ENCODE results near the gene ANKRD55.

ANKRD55 gene

DNA sequence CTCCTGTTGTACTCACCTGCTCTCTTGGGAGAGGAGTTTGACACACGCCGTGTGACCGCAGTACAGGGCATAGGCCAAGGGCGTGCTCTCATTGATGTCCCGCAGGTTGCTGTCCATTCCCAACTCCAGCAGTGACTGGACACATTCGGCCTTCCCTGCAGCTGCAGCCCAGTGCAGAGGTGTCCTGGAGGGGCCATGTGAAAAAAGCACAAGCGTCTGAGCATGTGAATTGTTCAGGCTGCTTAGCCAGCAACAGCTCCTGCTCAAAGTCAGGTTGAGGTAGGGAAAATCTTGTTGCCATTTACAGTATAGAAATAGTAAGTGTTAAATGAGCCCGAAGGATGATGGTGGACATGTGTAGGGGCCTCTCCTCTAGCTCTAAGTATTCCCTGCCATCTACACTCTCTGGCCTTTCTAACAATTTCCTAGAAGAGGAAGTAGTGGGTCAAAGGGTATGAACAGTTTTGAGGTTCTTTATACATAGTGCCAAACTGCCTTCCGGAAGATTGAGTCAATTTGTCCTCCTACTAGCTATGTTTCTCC, 116.5 kb downstream of the ANKRD55 start:
- no peak overlapping the region for H3K4me3 ChIP-seq (ENCODE audit: low read depth, low read length)
- no peak for DNase-seq (ENCODE audit: low read depth)
- in situ Hi-C loops (cut with HindIII; ENCODE audit: low sequenced_read_pairs), result no loop called here
- TF ChIP-seq, protein P1, sequence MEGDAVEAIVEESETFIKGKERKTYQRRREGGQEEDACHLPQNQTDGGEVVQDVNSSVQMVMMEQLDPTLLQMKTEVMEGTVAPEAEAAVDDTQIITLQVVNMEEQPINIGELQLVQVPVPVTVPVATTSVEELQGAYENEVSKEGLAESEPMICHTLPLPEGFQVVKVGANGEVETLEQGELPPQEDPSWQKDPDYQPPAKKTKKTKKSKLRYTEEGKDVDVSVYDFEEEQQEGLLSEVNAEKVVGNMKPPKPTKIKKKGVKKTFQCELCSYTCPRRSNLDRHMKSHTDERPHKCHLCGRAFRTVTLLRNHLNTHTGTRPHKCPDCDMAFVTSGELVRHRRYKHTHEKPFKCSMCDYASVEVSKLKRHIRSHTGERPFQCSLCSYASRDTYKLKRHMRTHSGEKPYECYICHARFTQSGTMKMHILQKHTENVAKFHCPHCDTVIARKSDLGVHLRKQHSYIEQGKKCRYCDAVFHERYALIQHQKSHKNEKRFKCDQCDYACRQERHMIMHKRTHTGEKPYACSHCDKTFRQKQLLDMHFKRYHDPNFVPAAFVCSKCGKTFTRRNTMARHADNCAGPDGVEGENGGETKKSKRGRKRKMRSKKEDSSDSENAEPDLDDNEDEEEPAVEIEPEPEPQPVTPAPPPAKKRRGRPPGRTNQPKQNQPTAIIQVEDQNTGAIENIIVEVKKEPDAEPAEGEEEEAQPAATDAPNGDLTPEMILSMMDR (IDR thresholded peaks at IDR 0.05; ENCODE audit: low read depth, low read length, missing control alignments), result no peak

DNA sequence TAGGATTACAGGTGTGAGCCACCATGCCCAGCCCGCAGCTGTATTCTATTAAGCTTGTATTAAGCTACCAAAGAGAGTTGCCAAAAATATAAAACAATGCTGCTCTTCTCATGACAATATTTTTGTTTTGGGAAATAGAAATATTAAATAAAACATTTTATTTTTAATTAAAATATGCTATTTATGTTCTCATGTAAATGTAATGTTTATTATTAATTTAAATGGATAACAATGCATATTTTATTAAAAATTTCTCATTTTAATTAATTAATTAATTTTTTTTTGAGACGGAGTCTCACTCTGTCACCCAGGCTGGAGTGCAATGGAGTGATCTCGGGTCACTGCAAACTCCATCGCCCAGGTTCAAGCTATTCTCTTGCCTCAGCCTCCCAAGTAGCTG, 117.5 kb downstream of the ANKRD55 start:
- TF ChIP-seq, protein P1 (IDR thresholded peaks at IDR 0.05; ENCODE audit: low read depth, low read length, missing control alignments), result no peak
- in situ Hi-C loops (cut with HindIII; ENCODE audit: low sequenced_read_pairs), result no loop called here

GRCh38 chr5:56112526-56113121, 120.5 kb downstream of the ANKRD55 start:
- DNase-seq (ENCODE audit: low read depth), result no peak
- TF ChIP-seq, protein P1 (IDR thresholded peaks at IDR 0.05; ENCODE audit: low read depth, low read length, missing control alignments), result no peak
- in situ Hi-C loops (cut with HindIII; ENCODE audit: low sequenced_read_pairs), result no loop called here

More for the DNA sequence above, 117.5 kb downstream of the ANKRD55 start:
- DNase-seq (ENCODE audit: low read depth), result no peak
- no peak overlapping the region for H3K4me3 ChIP-seq (ENCODE audit: low read depth, low read length)

DNA sequence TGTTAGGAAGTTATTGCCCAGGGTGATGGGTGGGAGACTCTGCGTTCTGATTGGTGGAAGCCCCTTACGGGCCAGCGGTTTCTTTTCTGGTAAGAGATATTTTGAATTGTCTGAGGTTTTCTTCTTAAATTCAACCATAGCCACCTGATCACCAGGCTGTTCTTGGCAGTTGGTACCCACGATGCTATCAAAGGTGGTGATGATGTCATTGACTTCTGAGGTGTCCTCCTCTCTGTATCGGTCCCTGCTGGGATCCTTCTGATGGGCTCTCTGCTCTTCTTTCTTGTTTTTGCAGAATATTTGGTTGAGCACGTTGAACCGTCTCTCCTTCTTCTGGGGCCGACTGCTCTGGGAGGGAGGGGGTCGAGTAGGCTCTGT, 121.7 kb downstream of the ANKRD55 start:
- in situ Hi-C loops (cut with HindIII; ENCODE audit: low sequenced_read_pairs), result no loop called here
- TF ChIP-seq, protein P1 (IDR thresholded peaks at IDR 0.05; ENCODE audit: low read depth, low read length, missing control alignments), result no peak
- DNase-seq (ENCODE audit: low read depth), result no peak
- no peak overlapping the region for H3K4me3 ChIP-seq (ENCODE audit: low read depth, low read length)

More at GRCh38 chr5:56112526-56113121, 120.5 kb downstream of the ANKRD55 start:
- no peak overlapping the region for H3K4me3 ChIP-seq (ENCODE audit: low read depth, low read length)

- TF ChIP-seq, protein P1 (IDR thresholded peaks at IDR 0.05; ENCODE audit: low read depth, low read length, missing control alignments), result no peak
- H3K4me3 ChIP-seq (ENCODE audit: low read depth, low read length), result no peak overlapping the region
- DNase-seq (ENCODE audit: low read depth), result no peak
- in situ Hi-C loops (cut with HindIII; ENCODE audit: low sequenced_read_pairs), result no loop called here
Measured at GRCh38 chr5:56110646-56111403, 122.3 kb downstream of the ANKRD55 start.

DNA sequence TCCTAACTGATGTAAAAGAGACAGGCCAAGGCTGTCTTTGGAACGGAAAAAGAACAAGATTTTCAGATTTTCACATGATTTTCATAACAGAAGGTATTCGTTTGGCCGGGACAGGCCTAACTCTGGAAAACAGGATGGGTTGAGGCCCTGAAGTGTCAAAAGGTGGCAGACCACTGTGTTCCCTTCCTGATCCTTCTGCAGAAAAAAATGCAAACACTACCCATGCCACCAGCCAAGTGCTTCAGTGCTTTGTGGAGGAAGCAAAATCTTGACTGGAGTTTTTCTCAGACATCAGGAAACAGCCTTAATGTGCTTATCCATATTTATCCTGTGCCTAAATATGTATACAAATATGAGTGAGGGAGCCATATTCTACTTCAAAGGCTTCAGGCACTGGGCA, 124.9 kb downstream of the ANKRD55 start:
- DNase-seq (ENCODE audit: low read depth), result no peak
- no peak overlapping the region for H3K4me3 ChIP-seq (ENCODE audit: low read depth, low read length)
- TF ChIP-seq, protein P1 (IDR thresholded peaks at IDR 0.05; ENCODE audit: low read depth, low read length, missing control alignments), result no peak
- in situ Hi-C loops (cut with HindIII; ENCODE audit: low sequenced_read_pairs), result no loop called here
